ENCODE data around the gene MAN1C1. TPM values are rescaled to one million over a fixed set of nuclear protein-coding genes. Genes with fewer than 3 reads are reported as not detected.

MAN1C1 gene
- total RNA-seq, 1 experiment from 2014 or later, result 0.11 TPM

DNA sequence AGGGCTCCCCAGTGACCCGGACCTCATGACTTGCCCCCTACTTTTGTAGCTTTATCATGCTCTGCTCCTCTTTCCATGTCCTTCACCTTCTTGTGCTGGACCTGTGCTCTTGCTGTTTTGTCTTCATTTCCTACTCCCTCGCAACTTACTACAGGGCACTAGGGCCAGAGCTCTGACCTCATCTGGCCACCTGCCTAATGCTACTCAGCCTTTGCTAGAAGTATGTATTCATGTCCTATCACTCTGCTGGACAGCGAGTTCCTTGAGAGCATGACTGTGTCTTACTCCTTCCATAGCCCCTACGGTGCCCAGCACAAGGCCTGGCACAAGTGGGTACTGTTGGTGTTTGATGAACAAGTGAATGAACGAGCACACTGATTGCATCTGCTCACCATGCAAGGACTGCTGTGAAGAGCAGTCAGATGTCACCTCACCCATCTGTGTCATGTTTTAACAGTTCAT is 205.1 kb downstream of the MAN1C1 start:
- TF ChIP-seq EZH2phosphoT487 (IDR thresholded peaks at IDR 0.05; ENCODE audit: borderline replicate concordance, low read length), result no peak
- TF ChIP-seq EZH2 (IDR thresholded peaks at IDR 0.05; ENCODE audit: low read length, unreplicated experiment), result no peak
- TF ChIP-seq, protein P1, sequence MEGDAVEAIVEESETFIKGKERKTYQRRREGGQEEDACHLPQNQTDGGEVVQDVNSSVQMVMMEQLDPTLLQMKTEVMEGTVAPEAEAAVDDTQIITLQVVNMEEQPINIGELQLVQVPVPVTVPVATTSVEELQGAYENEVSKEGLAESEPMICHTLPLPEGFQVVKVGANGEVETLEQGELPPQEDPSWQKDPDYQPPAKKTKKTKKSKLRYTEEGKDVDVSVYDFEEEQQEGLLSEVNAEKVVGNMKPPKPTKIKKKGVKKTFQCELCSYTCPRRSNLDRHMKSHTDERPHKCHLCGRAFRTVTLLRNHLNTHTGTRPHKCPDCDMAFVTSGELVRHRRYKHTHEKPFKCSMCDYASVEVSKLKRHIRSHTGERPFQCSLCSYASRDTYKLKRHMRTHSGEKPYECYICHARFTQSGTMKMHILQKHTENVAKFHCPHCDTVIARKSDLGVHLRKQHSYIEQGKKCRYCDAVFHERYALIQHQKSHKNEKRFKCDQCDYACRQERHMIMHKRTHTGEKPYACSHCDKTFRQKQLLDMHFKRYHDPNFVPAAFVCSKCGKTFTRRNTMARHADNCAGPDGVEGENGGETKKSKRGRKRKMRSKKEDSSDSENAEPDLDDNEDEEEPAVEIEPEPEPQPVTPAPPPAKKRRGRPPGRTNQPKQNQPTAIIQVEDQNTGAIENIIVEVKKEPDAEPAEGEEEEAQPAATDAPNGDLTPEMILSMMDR (conservative IDR thresholded peaks at IDR 0.05; ENCODE audit: low read depth, low read length), result no peak

DNA sequence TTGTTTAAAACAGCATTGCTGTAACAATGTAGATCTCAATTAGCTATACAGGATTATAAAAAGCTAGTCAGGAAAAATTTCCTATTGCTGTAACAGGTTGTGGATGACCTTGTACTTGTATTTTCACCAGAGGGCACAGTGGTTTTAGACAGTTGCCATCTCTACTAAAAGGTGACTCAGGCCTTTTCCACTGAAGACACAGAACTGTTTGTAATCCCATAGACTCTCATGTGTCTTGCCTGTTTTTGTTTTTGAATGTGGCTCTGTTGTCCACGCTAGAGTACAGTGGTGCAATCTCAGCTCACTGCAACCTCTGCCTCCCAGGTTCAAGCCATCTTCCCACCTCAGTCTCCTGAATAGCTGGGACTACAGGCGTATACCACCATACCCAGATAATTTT is 209.0 kb downstream of the MAN1C1 start:
- Histone ChIP-seq H3K27me3 (ENCODE audit: low read length) (no peaks in the 10 kb centered on the region), H3K9me3 (ENCODE audit: low read length) (no peaks in the 10 kb centered on the region), H3K36me3 (ENCODE audit: low read depth, low read length) (peaks cover 32% of the 10 kb centered on the region; the same call in 1 of the 2 replicates), H3K27ac (ENCODE audit: low read length) (no peak overlapping the region), H3K9me2 (replicated peaks; ENCODE audit: low read length) (no peaks in the 10 kb centered on the region), H4K20me1 (ENCODE audit: low read length) (peaks cover 11% of the 10 kb centered on the region; the same call in 1 of the 2 replicates), H3F3A (ENCODE audit: low read length, unreplicated experiment) (no peaks in the 10 kb centered on the region), H3K9ac (ENCODE audit: low read length) (no peak overlapping the region), H3K79me2 (ENCODE audit: low read length) (peaks cover 34% of the 10 kb centered on the region), H2AFZ (ENCODE audit: low read length) (no peak overlapping the region), H3K4me3 (ENCODE audit: low read length) (no peak overlapping the region), H3K4me2 (ENCODE audit: low read length) (no peak overlapping the region), H3K4me1 (ENCODE audit: insufficient read depth, low read length) (peaks cover 11% of the 10 kb centered on the region)
- BruUV-seq (replicated peaks), result no TSS peak
- POLR2A ChIA-PET (ENCODE audit: unreplicated experiment), result no interaction called here
- CTCF ChIA-PET, result no interaction called here
- TF ChIP-seq EZH2phosphoT487 (IDR thresholded peaks at IDR 0.05; ENCODE audit: borderline replicate concordance, low read length) (no peak), EZH2 (IDR thresholded peaks at IDR 0.05; ENCODE audit: low read length, unreplicated experiment) (no peak)
- TF ChIP-seq, protein P1 (conservative IDR thresholded peaks at IDR 0.05; ENCODE audit: low read depth, low read length), result no peak
- ATAC-seq (no peak), DNase-seq (peak; percentile 6)
- intact Hi-C loops (cut with micrococcal nuclease), result no loop called here

More for the DNA sequence above, 205.1 kb downstream of the MAN1C1 start:
- no peak overlapping the region for H2AFZ ChIP-seq (ENCODE audit: low read length)
- no peaks in the 10 kb centered on the region for H3F3A ChIP-seq (ENCODE audit: low read length, unreplicated experiment)
- BruUV-seq (replicated peaks), result no TSS peak
- H3K4me1 ChIP-seq (ENCODE audit: insufficient read depth, low read length), result peaks cover 23% of the 10 kb centered on the region
- peaks cover 41% of the 10 kb centered on the region for H3K79me2 ChIP-seq (ENCODE audit: low read length)
- peak overlapping the region; percentile 93 for H3K4me3 ChIP-seq (ENCODE audit: low read length)
- H3K9ac ChIP-seq (ENCODE audit: low read length), result no peak overlapping the region
- H4K20me1 ChIP-seq (ENCODE audit: low read length), result peaks cover 11% of the 10 kb centered on the region; the same call in 1 of the 2 replicates
- no peak for ATAC-seq
- H3K9me2 ChIP-seq (replicated peaks; ENCODE audit: low read length), result no peaks in the 10 kb centered on the region
- H3K27me3 ChIP-seq (ENCODE audit: low read length), result no peaks in the 10 kb centered on the region
- ChIA-PET CTCF (no interaction called here), POLR2A (ENCODE audit: unreplicated experiment) (no interaction called here)
- peak; percentile 25 for DNase-seq
- peak overlapping the region; percentile 93 for H3K4me2 ChIP-seq (ENCODE audit: low read length)
- H3K9me3 ChIP-seq (ENCODE audit: low read length), result no peaks in the 10 kb centered on the region
- H3K27ac ChIP-seq (ENCODE audit: low read length), result no peak overlapping the region
- intact Hi-C loops (cut with micrococcal nuclease), result loop anchor here (5.0 kb wide), 1 partner anchor 176 kb away; the partner anchor contains the start of gene PAFAH2
- peaks cover 7% of the 10 kb centered on the region; the same call in 1 of the 2 replicates for H3K36me3 ChIP-seq (ENCODE audit: low read depth, low read length)

DNA sequence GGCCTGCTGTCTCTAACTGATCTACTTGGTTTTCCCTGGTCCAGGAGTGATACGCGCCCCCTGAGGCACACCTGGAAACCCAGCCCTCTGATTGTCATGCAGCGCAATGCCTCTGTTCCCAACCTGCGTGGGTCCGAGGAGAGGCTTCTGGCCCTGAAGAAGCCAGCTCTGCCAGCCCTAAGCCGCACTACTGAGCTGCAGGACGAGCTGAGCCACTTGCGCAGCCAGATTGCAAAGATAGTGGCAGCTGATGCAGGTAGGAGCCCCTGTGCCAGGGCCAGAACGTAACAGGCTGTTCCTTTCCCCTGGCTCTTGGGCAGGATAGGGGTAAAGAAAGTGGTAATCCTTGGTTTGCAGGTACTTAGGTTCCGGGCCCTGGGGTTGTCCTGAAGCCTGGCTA is 210.0 kb downstream of the MAN1C1 start:
- no peak overlapping the region for H2AFZ ChIP-seq (ENCODE audit: low read length)
- TF ChIP-seq, protein P1 (conservative IDR thresholded peaks at IDR 0.05; ENCODE audit: low read depth, low read length), result no peak
- TF ChIP-seq EZH2phosphoT487 (IDR thresholded peaks at IDR 0.05; ENCODE audit: borderline replicate concordance, low read length) (no peak), EZH2 (IDR thresholded peaks at IDR 0.05; ENCODE audit: low read length, unreplicated experiment) (no peak)
- peaks cover 6% of the 10 kb centered on the region; the same call in 1 of the 2 replicates for H4K20me1 ChIP-seq (ENCODE audit: low read length)
- no peaks in the 10 kb centered on the region for H3K9me2 ChIP-seq (replicated peaks; ENCODE audit: low read length)
- no peak overlapping the region for H3K9ac ChIP-seq (ENCODE audit: low read length)
- ChIA-PET CTCF (no interaction called here), POLR2A (ENCODE audit: unreplicated experiment) (no interaction called here)
- ATAC-seq, result no peak
- H3F3A ChIP-seq (ENCODE audit: low read length, unreplicated experiment), result no peaks in the 10 kb centered on the region
- no peak overlapping the region for H3K4me3 ChIP-seq (ENCODE audit: low read length)
- H3K36me3 ChIP-seq (ENCODE audit: low read depth, low read length), result peaks cover 41% of the 10 kb centered on the region; the same call in 1 of the 2 replicates
- H3K9me3 ChIP-seq (ENCODE audit: low read length), result no peaks in the 10 kb centered on the region
- no peak overlapping the region for H3K4me2 ChIP-seq (ENCODE audit: low read length)
- H3K4me1 ChIP-seq (ENCODE audit: insufficient read depth, low read length), result peaks cover 3% of the 10 kb centered on the region
- no TSS peak for BruUV-seq (replicated peaks)
- no peaks in the 10 kb centered on the region for H3K27me3 ChIP-seq (ENCODE audit: low read length)
- H3K27ac ChIP-seq (ENCODE audit: low read length), result no peak overlapping the region
- no peak for DNase-seq
- peaks cover 26% of the 10 kb centered on the region for H3K79me2 ChIP-seq (ENCODE audit: low read length)
- intact Hi-C loops (cut with micrococcal nuclease), result no loop called here
